HG02884 (cell line): ENCODE results near the gene PLEKHA6.

ENCODE experiments used
- ATAC-seq: cut with Tn5 transposase; IDR thresholded peaks from one replicate; pipeline ENCODE4 v1.9.1; 2021; ENCODE audit warnings: mild to moderate bottlenecking, moderate library complexity; ENCODE audit not compliant: unreplicated experiment

PLEKHA6 gene, protein sequence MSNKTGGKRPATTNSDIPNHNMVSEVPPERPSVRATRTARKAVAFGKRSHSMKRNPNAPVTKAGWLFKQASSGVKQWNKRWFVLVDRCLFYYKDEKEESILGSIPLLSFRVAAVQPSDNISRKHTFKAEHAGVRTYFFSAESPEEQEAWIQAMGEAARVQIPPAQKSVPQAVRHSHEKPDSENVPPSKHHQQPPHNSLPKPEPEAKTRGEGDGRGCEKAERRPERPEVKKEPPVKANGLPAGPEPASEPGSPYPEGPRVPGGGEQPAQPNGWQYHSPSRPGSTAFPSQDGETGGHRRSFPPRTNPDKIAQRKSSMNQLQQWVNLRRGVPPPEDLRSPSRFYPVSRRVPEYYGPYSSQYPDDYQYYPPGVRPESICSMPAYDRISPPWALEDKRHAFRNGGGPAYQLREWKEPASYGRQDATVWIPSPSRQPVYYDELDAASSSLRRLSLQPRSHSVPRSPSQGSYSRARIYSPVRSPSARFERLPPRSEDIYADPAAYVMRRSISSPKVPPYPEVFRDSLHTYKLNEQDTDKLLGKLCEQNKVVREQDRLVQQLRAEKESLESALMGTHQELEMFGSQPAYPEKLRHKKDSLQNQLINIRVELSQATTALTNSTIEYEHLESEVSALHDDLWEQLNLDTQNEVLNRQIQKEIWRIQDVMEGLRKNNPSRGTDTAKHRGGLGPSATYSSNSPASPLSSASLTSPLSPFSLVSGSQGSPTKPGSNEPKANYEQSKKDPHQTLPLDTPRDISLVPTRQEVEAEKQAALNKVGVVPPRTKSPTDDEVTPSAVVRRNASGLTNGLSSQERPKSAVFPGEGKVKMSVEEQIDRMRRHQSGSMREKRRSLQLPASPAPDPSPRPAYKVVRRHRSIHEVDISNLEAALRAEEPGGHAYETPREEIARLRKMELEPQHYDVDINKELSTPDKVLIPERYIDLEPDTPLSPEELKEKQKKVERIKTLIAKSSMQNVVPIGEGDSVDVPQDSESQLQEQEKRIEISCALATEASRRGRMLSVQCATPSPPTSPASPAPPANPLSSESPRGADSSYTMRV

GRCh38 chr1:204359474-204360255, at the start of gene PLEKHA6:
TSS of gene PLEKHA6 (minus strand) at chr1:204359929. CDS start at chr1:204273727, 86,202 bp downstream.
- ATAC-seq: no peak

- no peak for ATAC-seq
Measured at GRCh38 chr1:204409123-204409522, 49.4 kb upstream of the PLEKHA6 start.

DNA sequence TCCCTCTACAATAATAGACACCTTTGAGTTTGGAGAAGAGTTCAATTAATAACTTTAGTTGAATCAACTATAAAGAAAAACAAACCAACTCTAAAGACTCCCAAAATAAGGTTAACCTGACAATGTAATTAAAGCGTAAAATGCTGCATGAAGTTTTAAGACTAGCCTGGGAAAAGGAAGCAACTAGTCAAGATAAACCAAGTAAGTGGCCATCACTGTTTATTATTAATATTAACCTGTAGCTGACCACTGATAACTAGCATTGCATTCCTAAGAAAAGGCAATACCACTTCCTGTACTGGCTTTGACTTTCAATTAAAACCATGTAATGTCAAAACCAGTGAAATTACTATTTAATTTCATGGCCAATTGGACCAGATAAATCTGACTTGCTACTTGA, 48.9 kb upstream of the PLEKHA6 start:
- no peak for ATAC-seq

DNA sequence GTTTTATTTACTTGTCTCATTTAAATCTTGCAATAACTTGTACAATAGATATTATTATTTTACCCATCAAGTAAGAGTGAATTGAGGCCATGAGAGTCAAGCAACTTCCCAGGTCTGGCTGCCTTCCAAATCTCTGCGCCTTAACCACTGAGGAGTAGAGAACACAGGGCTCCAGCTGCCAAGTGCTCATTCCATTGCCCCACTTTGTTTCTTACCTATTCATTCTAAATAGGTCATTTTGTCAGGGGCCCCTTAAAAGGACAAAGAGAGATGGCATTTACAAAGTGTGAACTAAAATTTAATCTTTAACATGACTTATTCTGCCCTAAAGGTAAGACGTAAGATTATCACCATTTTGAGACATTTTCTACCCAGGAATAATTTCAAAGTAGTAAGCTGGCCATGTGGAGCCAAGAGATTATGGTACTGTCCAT, 48.4 kb upstream of the PLEKHA6 start:
- ATAC-seq: no peak

- ATAC-seq: no peak
Measured at GRCh38 chr1:204407295-204407971, 47.7 kb upstream of the PLEKHA6 start.

DNA sequence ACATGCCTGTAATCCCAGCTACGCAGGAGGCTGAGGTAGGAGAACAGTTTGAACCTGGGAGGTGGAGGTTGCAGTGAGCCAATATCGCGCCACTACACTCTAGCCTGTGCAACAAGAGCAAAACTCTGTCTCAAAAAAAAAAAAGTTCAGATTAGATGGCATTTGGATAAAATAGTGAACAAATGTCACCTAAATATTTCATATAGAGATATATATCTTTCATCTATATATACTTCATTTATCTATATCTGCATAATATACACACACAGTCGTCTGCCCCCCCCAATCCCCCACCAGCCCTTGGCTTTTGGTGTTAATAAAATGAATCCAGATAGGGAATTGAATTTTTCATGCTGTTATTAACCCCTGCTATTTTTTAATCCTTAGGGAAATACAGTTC, 46.9 kb upstream of the PLEKHA6 start:
- no peak for ATAC-seq

GRCh38 chr1:204405988-204406387, 46.3 kb upstream of the PLEKHA6 start:
- no peak for ATAC-seq

DNA sequence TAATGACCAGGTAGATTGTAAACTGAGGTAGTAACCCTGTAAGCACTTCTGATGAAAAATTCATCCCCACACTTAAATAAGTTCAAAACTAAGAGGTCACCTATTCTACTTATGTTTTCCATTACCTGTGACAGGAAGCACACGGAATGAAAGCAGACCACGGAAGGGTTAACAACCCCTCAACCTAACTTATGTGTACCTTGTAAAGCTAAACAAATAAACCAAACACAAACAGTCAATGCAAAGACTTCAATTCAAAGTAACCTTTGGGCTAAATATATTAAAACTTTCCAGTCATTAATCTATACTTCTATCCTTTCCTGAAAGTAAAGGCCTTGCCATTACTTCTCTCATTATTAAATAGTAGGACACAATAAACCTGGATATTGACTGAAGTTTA, 44.9 kb upstream of the PLEKHA6 start:
- ATAC-seq: no peak

- no peak for ATAC-seq
Measured at GRCh38 chr1:204402391-204402790, 42.7 kb upstream of the PLEKHA6 start.

GRCh38 chr1:204401730-204402129, 42.0 kb upstream of the PLEKHA6 start:
- no peak for ATAC-seq

GRCh38 chr1:204400882-204401510, 41.3 kb upstream of the PLEKHA6 start:
- ATAC-seq: no peak

- no peak for ATAC-seq
Measured at GRCh38 chr1:204398197-204399125, 38.7 kb upstream of the PLEKHA6 start.

DNA sequence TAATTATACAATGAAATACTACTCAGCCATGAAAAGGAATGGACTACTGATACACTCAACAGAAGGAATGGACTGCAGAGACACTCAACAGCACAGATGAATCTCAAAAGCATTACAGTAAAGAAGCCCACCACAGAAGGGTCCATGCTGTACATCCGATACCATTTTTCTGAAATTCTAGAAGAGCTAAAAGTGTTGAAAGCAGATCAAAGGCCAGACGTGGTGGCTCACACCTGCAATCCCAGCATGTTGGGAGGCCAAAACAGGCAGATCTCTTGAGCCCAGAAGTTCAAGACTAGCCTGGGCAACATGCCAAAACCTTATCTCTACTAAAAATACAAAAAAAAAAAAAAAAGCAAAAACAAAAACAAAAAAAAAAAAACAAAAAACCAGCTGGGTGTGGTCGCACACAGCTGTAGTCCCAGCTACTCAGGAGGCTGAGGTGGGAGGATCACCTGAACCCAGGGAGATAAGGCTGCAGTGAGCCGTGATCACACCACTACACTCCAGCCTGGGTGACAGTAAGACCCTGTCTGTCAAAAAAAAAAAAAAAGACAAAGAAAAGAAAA, 36.4 kb upstream of the PLEKHA6 start:
- no peak for ATAC-seq

DNA sequence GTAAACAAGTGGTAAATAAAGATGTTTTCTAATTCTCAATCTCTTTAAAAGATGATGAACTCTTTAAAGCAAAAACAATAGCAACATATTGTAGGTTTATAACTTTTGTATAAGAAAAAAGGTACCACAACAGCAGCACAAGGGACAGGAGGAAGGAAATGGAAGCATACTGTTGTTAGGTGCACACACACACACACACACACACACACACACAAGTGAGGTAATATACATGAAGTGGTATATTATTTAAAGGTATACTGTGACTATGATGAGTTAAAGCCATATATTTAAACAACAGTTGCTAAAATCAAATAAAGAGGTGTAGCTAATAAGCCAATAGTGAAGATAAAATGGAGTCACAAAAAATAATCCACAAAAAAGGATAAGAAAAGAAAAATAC, 31.9 kb upstream of the PLEKHA6 start:
- no peak for ATAC-seq

- ATAC-seq: no peak
Measured at GRCh38 chr1:204390751-204391466, 31.2 kb upstream of the PLEKHA6 start.

DNA sequence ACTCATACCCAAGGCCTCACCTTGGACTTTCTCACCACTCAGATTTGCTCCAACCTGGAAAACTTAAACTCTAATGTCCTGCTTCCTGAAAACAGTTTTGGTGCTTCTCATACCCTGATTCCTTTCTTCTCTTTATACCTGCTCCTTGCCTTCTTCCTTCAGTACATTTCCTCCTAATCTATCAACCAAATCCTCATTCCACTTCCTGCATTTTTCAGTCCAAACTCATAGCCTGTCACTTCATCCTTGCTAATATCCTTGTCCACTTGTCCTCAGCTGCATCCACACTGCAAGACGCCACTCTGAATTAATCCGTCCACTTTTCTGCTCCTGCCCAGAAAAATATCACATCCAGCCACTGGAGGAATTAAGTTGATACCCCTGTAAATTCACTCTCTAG, 26.0 kb upstream of the PLEKHA6 start:
- no peak for ATAC-seq

GRCh38 chr1:204384636-204385352, 25.1 kb upstream of the PLEKHA6 start:
- ATAC-seq: no peak
